Suppressor macrophage (primary cell): ENCODE data around the gene CGREF1.

Experiments used
- DNase-seq, 4 experiments: peaks; one replicate each; pipeline ENCODE4 v3.0.0-alpha.2; 2020 to 2022

CGREF1 gene

GRCh38 chr2:27086724-27087593 lies 32.0 kb downstream of the CGREF1 start, which contains the start of gene KHK:
Gene KHK, plus strand, starts transcription at chr2:27086772. Its CDS starts 488 bp downstream, at chr2:27087260.
- peak in 3 of 4 experiments; percentile 14 to 31 (median 23) for DNase-seq

DNA sequence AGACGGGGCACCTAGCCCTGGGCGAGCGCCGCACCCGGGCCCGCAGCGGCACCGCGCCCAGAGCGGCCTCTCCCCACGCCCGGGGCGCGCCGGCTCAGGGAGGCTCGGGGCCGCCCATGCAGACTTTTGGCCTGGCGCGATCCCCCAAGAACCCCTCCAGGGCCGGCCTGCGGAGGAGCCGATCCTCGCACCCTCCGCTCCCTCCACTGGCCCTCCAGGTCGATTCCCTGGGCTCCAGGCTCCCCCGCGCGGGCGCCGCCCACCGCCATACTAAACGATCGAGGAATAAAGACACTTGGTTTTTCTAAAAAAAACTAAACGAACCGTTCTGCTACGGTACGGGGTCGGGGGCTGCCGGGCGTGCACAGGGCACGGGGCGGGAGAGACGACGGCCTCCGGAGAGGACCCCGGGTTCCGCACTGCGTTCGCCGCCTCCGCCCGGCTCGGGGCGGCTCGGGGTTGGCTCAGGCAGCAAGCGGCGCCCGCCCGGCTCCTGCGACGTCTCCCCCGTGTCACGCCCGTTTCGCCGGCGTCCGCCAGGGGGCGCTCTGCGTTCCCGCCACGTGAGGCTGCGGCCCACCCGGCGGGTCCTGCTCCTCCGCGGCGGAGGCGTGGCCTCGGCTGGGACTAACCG lies 32.7 kb downstream of the CGREF1 start:
- DNase-seq: peak; percentile 97 to 99 (median 99)

DNA sequence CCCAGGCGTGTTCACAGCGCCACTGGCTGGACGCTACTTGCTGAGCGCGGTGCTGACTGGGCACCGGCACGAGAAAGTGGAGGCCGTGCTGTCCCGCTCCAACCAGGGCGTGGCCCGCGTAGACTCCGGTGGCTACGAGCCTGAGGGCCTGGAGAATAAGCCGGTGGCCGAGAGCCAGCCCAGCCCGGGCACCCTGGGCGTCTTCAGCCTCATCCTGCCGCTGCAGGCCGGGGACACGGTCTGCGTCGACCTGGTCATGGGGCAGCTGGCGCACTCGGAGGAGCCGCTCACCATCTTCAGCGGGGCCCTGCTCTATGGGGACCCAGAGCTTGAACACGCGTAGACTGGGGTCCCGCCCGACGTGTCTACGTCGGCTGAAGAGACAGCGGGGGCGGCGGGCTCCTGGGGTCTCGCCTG lies 33.2 kb downstream of the CGREF1 start:
- peak; percentile 67 to 87 (median 78) for DNase-seq

DNA sequence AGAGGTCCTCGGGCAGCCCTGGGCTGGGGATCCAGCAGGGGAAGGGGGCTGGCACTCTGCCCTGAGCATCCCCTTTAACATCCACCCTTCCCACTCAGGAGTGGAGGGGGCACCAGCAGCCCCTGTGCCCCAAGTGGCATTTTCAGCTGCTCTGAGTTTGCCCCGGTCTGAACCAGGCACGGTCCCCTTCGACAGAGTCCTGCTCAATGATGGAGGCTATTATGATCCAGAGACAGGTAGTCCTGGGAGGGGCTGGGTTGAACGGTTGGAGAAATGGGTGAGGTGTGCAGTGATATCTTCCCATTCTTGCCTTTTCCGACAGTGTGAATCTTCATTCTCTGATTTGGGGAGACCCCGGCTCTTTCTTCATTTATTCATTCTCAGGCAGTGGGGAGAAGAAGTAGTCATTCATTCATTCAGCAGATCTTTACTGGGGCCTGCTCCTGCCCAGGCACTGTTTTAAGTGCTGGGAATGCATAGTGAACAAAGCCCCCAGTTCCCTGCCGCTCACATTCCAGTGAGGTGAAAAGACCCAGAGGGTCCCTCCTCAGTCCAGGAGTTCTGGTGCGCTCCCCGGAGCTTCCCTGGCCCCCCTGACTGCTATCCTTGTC lies 33.8 kb downstream of the CGREF1 start:
- no peak for DNase-seq

DNA sequence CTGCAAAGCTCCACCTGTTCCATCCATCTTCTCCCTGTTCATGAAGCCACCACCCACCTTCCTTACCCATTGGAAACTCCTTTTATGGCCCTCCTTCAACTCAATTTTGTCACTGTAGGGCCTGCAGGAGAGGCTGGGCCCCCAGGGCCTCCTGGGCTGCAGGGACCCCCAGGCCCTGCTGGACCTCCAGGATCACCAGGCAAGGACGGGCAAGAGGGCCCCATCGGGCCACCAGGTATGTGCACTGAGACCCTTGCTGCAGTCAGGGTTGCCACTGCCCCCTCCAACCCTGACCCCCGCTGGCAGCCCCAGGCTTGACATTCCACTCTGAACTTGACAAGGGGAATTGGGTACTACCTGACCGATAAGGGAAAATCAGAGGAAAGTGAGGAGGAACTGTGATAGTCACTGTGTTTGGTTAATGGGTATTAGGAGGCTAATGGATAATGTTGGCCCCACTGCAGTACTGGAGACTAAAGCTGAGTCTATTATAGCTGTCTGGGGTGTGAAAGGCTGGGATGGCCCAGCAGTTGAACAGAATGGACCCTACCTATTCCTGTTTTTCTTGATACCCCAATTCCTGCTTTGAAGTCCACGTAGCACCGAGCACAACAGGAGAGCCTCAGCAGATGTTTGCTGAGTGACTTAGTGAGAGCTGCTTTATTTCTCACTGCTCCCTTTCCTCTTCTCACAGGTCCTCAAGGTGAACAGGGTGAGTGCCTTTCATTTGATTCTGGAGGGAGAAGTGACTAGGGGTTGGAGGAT lies 34.4 kb downstream of the CGREF1 start:
- no peak for DNase-seq

- no peak for DNase-seq
Observed at GRCh38 chr2:27083410-27084296, 35.3 kb downstream of the CGREF1 start.

DNA sequence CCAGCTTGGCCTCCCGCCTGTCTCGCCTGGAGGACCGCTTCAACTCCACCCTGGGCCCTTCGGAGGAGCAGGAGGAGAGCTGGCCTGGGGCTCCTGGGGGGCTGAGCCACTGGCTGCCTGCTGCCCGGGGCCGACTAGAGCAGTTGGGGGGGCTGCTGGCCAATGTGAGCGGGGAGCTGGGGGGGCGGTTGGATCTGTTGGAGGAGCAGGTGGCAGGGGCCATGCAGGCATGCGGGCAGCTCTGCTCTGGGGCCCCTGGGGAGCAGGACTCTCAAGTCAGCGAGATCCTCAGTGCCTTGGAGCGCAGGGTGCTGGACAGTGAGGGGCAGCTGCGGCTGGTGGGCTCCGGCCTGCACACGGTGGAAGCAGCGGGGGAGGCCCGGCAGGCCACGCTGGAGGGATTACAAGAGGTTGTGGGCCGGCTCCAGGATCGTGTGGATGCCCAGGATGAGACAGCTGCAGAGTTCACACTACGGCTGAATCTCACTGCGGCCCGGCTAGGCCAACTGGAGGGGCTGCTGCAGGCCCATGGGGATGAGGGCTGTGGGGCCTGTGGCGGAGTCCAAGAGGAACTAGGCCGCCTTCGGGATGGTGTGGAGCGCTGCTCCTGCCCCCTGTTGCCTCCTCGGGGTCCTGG lies 36.0 kb downstream of the CGREF1 start:
- DNase-seq: no peak

- DNase-seq: no peak
Observed at GRCh38 chr2:27081984-27082772, 36.8 kb downstream of the CGREF1 start.

DNA sequence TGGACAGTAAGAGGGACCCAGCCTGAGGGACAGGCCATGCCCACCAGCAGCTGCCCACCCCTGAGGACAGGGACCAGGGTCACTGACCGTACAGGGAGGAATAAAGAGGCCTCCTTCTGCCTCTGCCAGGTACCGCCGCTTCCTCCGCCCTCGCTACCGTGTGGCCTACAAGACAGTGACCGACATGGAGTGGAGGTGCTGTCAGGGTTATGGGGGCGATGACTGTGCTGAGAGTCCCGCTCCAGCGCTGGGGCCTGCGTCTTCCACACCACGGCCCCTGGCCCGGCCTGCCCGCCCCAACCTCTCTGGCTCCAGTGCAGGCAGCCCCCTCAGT lies 38.4 kb downstream of the CGREF1 start:
- no peak for DNase-seq

GRCh38 chr2:27080140-27080469 lies 38.8 kb downstream of the CGREF1 start:
- DNase-seq: peak; percentile 42 to 75 (median 62)

- DNase-seq: no peak
Observed at GRCh38 chr2:27079233-27080139, 39.4 kb downstream of the CGREF1 start.

GRCh38 chr2:27078267-27079194 lies 40.4 kb downstream of the CGREF1 start, which contains the start of gene EMILIN1:
Gene EMILIN1, plus strand, starts transcription at chr2:27078615. Its CDS starts 451 bp downstream, at chr2:27079066.
- DNase-seq: peak; percentile 37 to 56 (median 44)

- no peak for DNase-seq
Observed at GRCh38 chr2:27077231-27077630, 41.7 kb downstream of the CGREF1 start.

DNA sequence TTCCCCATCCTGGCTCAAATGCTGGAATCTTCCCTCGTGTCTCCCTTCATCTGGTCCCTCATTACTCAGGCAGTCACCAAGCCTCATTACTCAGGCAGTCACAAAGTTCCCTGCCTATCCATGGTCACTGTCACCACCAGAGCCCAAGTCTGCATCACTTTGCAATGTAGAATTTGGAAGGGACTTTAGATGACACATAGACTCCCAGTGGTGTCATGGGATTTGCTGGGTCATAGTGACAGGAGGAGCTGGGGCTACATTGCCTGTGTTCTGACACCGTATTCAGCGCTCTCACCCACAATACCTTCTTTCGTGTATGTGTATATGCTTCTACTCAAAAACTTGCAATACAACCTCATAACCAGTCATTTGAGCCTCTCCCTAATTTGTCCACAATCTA lies 42.6 kb downstream of the CGREF1 start:
- DNase-seq: peak; percentile 34 to 67 (median 54)

- peak in 1 of 4 experiments; percentile 45 for DNase-seq
Observed at GRCh38 chr2:27075566-27075871, 43.4 kb downstream of the CGREF1 start.

- peak; percentile 66 to 87 (median 80) for DNase-seq
Observed at GRCh38 chr2:27074738-27075565, 44.0 kb downstream of the CGREF1 start.

GRCh38 chr2:27073782-27074181 lies 45.1 kb downstream of the CGREF1 start:
- no peak for DNase-seq
